Chondrocyte (in vitro differentiated cells): ENCODE measurements around the gene TNIP3. TPM values are rescaled to one million over a fixed set of nuclear protein-coding genes. Genes with fewer than 3 reads are reported as not detected.

Source experiments
- DNase-seq: peaks from one replicate; pipeline ENCODE4 v3.0.0; 2021; ENCODE audit warnings: mixed read lengths, low spot score
- H3K27ac Mint-ChIP-seq: one replicate; pipeline ENCODE4 v1.8.0; 2021; ENCODE audit warnings: mild to moderate bottlenecking, moderate library complexity, mixed read lengths; ENCODE audit not compliant: unreplicated experiment
- H3K27me3 Mint-ChIP-seq: 2 replicates; pipeline ENCODE4 v1.8.0; 2021; ENCODE audit warnings: low read depth, mixed read lengths
- H3K36me3 Mint-ChIP-seq: 2 replicates; pipeline ENCODE4 v1.8.0; 2021; ENCODE audit warnings: low read depth, mixed read lengths
- H3K4me1 Mint-ChIP-seq: 2 replicates; pipeline ENCODE4 v1.8.0; 2021; ENCODE audit warnings: low read depth, mild to moderate bottlenecking, mixed read lengths
- H3K4me3 Mint-ChIP-seq: one replicate; pipeline ENCODE4 v1.8.0; 2021; ENCODE audit warnings: mild to moderate bottlenecking, moderate library complexity, mixed read lengths; ENCODE audit not compliant: unreplicated experiment
- H3K9me3 Mint-ChIP-seq: 2 replicates; pipeline ENCODE4 v1.8.0; 2021; ENCODE audit warnings: low read depth, mixed read lengths
- CTCF ChIP-seq: fragments of 200-600 bp; sonication (generic); IDR thresholded peaks from 2 replicates; pipeline ENCODE4 v1.5.0; 2021; ENCODE audit warnings: antibody characterized with exemption, mild to moderate bottlenecking, moderate library complexity
- total RNA-seq: library from RNA; stranded (reverse); gene quantifications from 3 replicates; pipeline ENCODE4 v1.2.1, GENCODE V29; 2021

The TNIP3 gene
- total RNA-seq, 1 donor from 2014 or later: not detected

GRCh38 chr4:121166976-121167375 is 2.9 kb upstream of the TNIP3 start:
- Mint-ChIP-seq H3K27me3 (no peaks in the 10 kb centered on the region), H3K4me1 (peaks cover 5% of the 10 kb centered on the region), H3K4me3 (no peak overlapping the region), H3K36me3 (no peaks in the 10 kb centered on the region), H3K27ac (no peak overlapping the region), H3K9me3 (no peaks in the 10 kb centered on the region)
- DNase-seq: no peak
- TF ChIP-seq CTCF: no peak

GRCh38 chr4:121165206-121165605 is 1.1 kb upstream of the TNIP3 start:
- H3K4me3 Mint-ChIP-seq: no peak overlapping the region
- H3K9me3 Mint-ChIP-seq: no peaks in the 10 kb centered on the region
- no peak for DNase-seq
- H3K27ac Mint-ChIP-seq: no peak overlapping the region
- TF ChIP-seq CTCF: no peak
- H3K4me1 Mint-ChIP-seq: peaks cover 5% of the 10 kb centered on the region
- no peaks in the 10 kb centered on the region for H3K36me3 Mint-ChIP-seq
- no peaks in the 10 kb centered on the region for H3K27me3 Mint-ChIP-seq

- H3K9me3 Mint-ChIP-seq: no peaks in the 10 kb centered on the region
- DNase-seq: no peak
Measured at GRCh38 chr4:121156822-121157769, 7.0 kb downstream of the TNIP3 start.

GRCh38 chr4:121155893-121156292 is 8.2 kb downstream of the TNIP3 start:
- no peak for TF ChIP-seq CTCF
- Mint-ChIP-seq H3K4me1 (peaks cover 19% of the 10 kb centered on the region), H3K27me3 (no peaks in the 10 kb centered on the region), H3K36me3 (no peaks in the 10 kb centered on the region), H3K27ac (no peak overlapping the region), H3K4me3 (peak overlapping the region; percentile 51), H3K9me3 (no peaks in the 10 kb centered on the region)
- DNase-seq: no peak

More at GRCh38 chr4:121156822-121157769, 7.0 kb downstream of the TNIP3 start:
- Mint-ChIP-seq H3K4me1 (peaks cover 14% of the 10 kb centered on the region), H3K27ac (no peak overlapping the region), H3K27me3 (no peaks in the 10 kb centered on the region), H3K4me3 (peak overlapping the region; percentile 84), H3K36me3 (no peaks in the 10 kb centered on the region)
- no peak for TF ChIP-seq CTCF

GRCh38 chr4:121154103-121154515 is 10.0 kb downstream of the TNIP3 start:
- Mint-ChIP-seq H3K9me3 (no peaks in the 10 kb centered on the region), H3K36me3 (no peaks in the 10 kb centered on the region), H3K27me3 (no peaks in the 10 kb centered on the region), H3K4me3 (no peak overlapping the region), H3K27ac (no peak overlapping the region), H3K4me1 (peaks cover 23% of the 10 kb centered on the region)
- no peak for TF ChIP-seq CTCF
- no peak for DNase-seq
